Astrocyte of the cerebellum (primary cell): ENCODE results near the gene WDR89.

Source experiments
- DNase-seq: peaks from one replicate; pipeline ENCODE4 v3.0.0-alpha.2; 2011; ENCODE audit warnings: low read depth
- H3K4me3 ChIP-seq: 2 replicates; pipeline ENCODE4 v1.5.1; 2011; ENCODE audit warnings: mild to moderate bottlenecking, low read depth, low read length, moderate library complexity
- in situ Hi-C: cut with HindIII; loops from 2 replicates; pipeline ENCODE4 v1.10.0; 2017; ENCODE audit warnings: low sequenced_read_pairs
- TF ChIP-seq, protein P1 (sequence below): IDR thresholded peaks from 2 replicates; pipeline ENCODE4 v1.5.1; 2012; ENCODE audit warnings: low read length, low read depth, moderate library complexity, mild to moderate bottlenecking; ENCODE audit errors: missing control alignments

WDR89 gene, protein sequence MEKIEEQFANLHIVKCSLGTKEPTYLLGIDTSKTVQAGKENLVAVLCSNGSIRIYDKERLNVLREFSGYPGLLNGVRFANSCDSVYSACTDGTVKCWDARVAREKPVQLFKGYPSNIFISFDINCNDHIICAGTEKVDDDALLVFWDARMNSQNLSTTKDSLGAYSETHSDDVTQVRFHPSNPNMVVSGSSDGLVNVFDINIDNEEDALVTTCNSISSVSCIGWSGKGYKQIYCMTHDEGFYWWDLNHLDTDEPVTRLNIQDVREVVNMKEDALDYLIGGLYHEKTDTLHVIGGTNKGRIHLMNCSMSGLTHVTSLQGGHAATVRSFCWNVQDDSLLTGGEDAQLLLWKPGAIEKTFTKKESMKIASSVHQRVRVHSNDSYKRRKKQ

DNA sequence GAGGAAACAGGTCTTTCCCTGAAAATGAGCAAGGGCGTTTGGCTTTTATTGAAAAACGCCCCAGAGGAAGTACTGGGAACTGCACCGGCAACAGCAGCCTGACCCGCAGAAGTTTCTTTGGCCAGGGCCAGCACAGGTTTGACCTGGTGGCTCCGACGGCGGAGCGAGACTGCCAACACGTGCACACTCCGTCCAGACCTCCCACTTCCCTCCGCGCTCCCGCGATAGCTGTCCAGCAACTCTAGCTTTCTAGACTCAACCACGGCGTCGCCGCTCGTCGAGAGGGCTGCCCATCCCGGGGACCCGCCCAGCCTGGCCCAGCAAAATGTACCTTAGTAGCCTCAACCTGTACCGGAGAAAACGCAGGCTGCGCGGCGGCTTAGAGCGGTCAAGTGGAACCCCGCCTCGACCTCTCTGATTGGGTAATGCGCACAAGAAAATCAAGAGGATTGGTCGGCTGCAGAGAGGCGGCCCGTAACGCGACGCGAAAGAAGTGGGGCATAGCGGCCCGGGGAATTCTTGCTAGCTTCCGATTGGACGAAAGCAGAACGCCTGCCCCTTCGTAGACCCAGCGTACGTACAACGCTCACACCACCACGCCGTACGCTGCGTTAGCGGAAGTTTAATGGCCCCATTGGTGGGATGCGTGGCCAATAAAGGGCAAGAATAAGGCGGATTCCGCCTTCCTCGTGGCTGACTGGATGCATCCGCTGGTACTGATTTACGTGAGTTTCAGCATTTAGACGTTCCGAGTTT lies at the start of gene WDR89:
Gene WDR89, minus strand, starts transcription at position 399 of the 756 bp plus-strand sequence. CDS start 41,929 bp downstream, outside the sequence.
- TF ChIP-seq, protein P1, sequence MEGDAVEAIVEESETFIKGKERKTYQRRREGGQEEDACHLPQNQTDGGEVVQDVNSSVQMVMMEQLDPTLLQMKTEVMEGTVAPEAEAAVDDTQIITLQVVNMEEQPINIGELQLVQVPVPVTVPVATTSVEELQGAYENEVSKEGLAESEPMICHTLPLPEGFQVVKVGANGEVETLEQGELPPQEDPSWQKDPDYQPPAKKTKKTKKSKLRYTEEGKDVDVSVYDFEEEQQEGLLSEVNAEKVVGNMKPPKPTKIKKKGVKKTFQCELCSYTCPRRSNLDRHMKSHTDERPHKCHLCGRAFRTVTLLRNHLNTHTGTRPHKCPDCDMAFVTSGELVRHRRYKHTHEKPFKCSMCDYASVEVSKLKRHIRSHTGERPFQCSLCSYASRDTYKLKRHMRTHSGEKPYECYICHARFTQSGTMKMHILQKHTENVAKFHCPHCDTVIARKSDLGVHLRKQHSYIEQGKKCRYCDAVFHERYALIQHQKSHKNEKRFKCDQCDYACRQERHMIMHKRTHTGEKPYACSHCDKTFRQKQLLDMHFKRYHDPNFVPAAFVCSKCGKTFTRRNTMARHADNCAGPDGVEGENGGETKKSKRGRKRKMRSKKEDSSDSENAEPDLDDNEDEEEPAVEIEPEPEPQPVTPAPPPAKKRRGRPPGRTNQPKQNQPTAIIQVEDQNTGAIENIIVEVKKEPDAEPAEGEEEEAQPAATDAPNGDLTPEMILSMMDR: peak; percentile 80
- in situ Hi-C loops: no loop called here
- peak; percentile 99 for DNase-seq
- peak within 1 kb of the TSS; percentile 78 for H3K4me3 ChIP-seq

DNA sequence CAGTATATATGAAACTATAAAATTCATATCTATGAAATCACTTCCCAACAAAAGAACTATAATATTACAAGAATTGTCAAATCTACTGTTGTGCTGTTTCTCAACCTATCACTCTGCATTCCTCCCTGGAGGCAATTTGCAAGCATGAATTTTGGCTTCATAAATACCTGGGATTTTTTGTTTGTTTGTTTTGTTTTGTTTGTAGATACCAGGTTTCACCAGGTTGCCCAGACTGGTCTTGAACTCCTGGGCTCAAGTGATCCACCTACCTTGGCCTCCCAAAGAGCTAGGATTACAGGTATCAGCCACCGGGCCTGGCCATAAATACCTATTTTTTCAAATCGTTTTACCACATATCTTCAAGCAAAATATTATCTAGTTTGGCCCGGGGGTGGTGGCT lies 47.5 kb upstream of the WDR89 start:
- TF ChIP-seq, protein P1: no peak
- no peak for DNase-seq
- in situ Hi-C loops: no loop called here
- no peak overlapping the region for H3K4me3 ChIP-seq

DNA sequence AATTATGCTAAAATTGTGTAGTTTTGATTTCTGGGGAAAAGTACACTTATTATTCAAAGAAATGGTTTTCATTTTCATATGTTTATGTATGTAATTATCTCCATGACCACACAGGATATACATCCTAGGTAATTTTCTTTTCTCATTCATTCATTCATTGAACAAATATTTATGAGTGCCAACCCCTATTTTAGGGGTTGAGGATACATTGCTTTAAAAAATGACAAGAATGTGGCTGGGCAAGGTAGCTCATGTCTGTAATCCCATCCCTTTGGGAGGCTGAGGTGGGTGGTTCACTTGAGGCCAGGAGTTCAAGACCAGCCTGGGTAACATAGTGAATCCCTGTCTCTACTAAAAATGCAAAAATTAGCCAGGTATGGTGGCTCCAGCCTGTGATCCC lies 45.3 kb upstream of the WDR89 start:
- no peak overlapping the region for H3K4me3 ChIP-seq
- no peak for DNase-seq
- TF ChIP-seq, protein P1: no peak
- in situ Hi-C loops: no loop called here

DNA sequence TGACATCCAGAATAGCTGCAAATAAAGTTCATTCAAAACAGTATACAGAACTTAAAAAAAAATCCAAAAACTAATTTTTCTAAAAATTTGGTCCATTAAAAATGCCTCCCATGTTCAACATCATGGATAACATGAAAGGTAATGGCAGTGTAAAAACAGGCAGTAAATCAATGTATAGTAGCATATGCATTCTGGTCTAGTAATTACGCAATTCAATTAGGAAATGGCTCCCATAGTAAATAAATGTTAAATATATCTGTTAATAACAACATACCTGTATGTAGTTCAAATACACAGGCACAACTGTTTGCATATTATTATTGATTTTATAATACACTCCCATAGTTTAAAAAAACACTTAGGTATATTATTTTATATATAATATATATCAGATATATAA lies 43.7 kb upstream of the WDR89 start:
- in situ Hi-C loops: no loop called here
- no peak for DNase-seq
- TF ChIP-seq, protein P1: no peak

DNA sequence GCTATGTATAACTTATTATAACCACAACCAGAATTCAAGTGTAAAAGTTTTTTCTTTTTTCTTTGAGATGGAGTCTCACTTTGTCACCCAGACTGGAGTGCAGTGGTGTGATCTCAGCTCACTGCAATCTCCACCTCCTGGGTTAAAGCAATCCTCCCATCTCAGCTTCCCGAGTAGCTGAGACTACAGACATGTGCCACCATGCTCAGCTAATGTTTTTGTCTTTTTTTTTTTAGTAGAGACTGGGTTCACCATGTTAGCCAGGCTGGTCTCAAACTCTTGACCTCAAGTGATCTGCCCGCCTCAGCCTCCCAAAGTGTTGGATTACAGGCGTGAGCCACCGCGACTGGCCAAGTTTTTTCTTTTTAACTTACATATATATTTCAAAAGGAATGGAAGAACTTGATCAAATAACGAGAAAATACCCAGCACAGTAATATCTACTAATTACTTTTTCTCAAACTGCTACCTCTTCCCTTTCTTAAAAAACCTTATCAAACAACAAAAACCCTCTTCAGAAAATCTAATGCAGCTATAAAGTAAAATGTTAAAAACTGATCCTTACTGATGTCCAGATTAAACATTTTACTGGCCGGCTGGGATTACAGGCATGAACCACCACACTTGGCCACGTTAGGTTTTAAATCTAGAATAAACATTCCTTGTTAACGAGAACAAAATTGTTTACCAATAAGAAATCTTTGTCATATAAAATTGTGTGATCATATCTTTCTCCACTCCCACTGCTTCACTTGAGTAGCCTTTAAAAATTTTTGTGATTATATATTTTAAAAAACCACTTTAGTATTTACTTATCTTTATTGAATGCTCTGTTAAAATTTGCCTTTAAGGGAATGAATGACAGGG lies 41.3 kb upstream of the WDR89 start:
- in situ Hi-C loops: no loop called here
- no peak for DNase-seq
- H3K4me3 ChIP-seq: no peak overlapping the region
- TF ChIP-seq, protein P1: no peak

More for the DNA sequence above, 43.7 kb upstream of the WDR89 start:
- no peak overlapping the region for H3K4me3 ChIP-seq

DNA sequence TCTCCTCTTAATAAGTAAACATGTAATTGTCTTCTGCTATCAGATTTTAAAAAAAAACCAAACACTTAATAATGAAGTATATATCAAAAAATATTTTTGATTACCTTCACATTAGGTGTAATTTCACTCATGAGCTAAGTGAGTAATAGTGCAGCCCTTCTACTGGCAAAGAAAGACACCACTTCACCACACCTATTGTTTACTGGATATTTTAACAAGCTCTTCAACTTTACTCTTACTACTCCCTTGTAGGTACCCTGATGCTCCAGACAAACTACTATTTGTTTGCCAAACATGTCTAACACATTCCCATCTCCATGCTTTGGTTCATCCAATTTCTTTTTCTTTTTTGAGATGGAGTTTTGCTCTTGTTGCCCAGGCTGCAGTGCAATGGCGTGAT lies 36.9 kb upstream of the WDR89 start:
- no peak for DNase-seq
- no peak overlapping the region for H3K4me3 ChIP-seq
- TF ChIP-seq, protein P1: no peak
- in situ Hi-C loops: no loop called here
